Measurements from ENCODE around the gene HOXC4. TPM values are rescaled to one million over a fixed set of nuclear protein-coding genes. Genes with fewer than 3 reads are reported as not detected.

HOXC4 gene
- total and polyA plus RNA-seq, 2 of the 8 experiments (the other 6 are each of a cell fraction or from before 2014, with no cell fraction given) = not detected

GRCh38 chr12:54012631-54013409 lies 40.8 kb upstream of the HOXC4 start (continued):
- no peak for TF ChIP-seq ATF2 (IDR thresholded peaks at IDR 0.05; ENCODE audit: low read length)
- no peak for TF ChIP-seq CHD1 (IDR thresholded peaks at IDR 0.05; ENCODE audit: low read depth, low read length)
- TF ChIP-seq CTCF (IDR thresholded peaks at IDR 0.05; ENCODE audit: control extremely low read depth in 1 of 3, insufficient read depth in 1 of 3, low read depth in 1 of 3, low read length in 3 of 3) = peak in 1 of 3 experiments; percentile 8; a peak in 1 of 4 replicates
- TF ChIP-seq SIRT6 (IDR thresholded peaks at IDR 0.05; ENCODE audit: low read length) = no peak
- TF ChIP-seq TAF7 (optimal IDR thresholded peaks at IDR 0.05; ENCODE audit: borderline replicate concordance, low read depth, low read length) = no peak
- TF ChIP-seq MAFK (IDR thresholded peaks at IDR 0.05; ENCODE audit: low read depth, low read length) = no peak
- peak; percentile 40 for TF ChIP-seq EZH2 (IDR thresholded peaks at IDR 0.05; ENCODE audit: low read depth, low read length, severe bottlenecking)
- no peak for TF ChIP-seq CBX8 (IDR thresholded peaks at IDR 0.05; ENCODE audit: borderline replicate concordance, low read depth, low read length)
- TF ChIP-seq RBBP5 (IDR thresholded peaks at IDR 0.05; ENCODE audit: borderline replicate concordance, low read depth, low read length) = no peak
- TF ChIP-seq ZNF274 (IDR thresholded peaks at IDR 0.05; ENCODE audit: borderline replicate concordance, extremely low read depth, low read length) = no peak

Data from H1 (cell line).